Esophagus squamous epithelium (tissue), 4 donors: ENCODE data around the gene EIF1B.

ENCODE experiments used
- CTCF ChIP-seq, 6 experiments: fragments of 450-650 bp in 4 of 6; fragments of 200-600 bp in 2 of 6; sonication (generic) in 2 of 6; IDR thresholded peaks; one replicate each; pipeline ENCODE4 v1.5.1; 2016 to 2019; ENCODE audit warnings: antibody characterized with exemption in 6 of 6, mild to moderate bottlenecking in 4 of 6, moderate library complexity in 4 of 6
- POLR2A ChIP-seq, 4 donors: fragments of 450-650 bp; IDR thresholded peaks; one replicate each; pipeline ENCODE4 v1.6.1; 2017; ENCODE audit warnings: antibody characterized with exemption in 4 of 4, mild to moderate bottlenecking in 4 of 4, moderate library complexity in 3 of 4

- TF ChIP-seq CTCF (IDR thresholded peaks at IDR 0.05) (no peak), POLR2A (IDR thresholded peaks at IDR 0.05) (no peak)
Measured at GRCh38 chr3:40337136-40338108, 27.9 kb downstream of the EIF1B start.
